HG02885 (cell line): Measurements from ENCODE around the gene ANKRD11.
"Not testable (repeated sequence)": the region's sequence is repeated elsewhere in the genome, so short reads cannot be mapped to it uniquely, and the experiment has no call there.

Source experiments
- ATAC-seq: cut with Tn5 transposase; IDR thresholded peaks from one replicate; pipeline ENCODE4 v1.9.1; 2021; ENCODE audit warnings: mild to moderate bottlenecking; ENCODE audit not compliant: unreplicated experiment, poor library complexity

Gene ANKRD11

GRCh38 chr16:89390224-89390583 lies 100.2 kb downstream of the ANKRD11 start:
- ATAC-seq, result not testable (repeated sequence)

- not testable (repeated sequence) for ATAC-seq
Observed at GRCh38 chr16:89389504-89390223, 100.7 kb downstream of the ANKRD11 start.

GRCh38 chr16:89388536-89388935 lies 101.8 kb downstream of the ANKRD11 start:
- ATAC-seq, result no peak

GRCh38 chr16:89386306-89387185 lies 103.8 kb downstream of the ANKRD11 start:
- ATAC-seq, result no peak

GRCh38 chr16:89385712-89386111 lies 104.6 kb downstream of the ANKRD11 start:
- ATAC-seq, result no peak

- ATAC-seq, result no peak
Observed at GRCh38 chr16:89384282-89384681, 106.1 kb downstream of the ANKRD11 start.

GRCh38 chr16:89383095-89384003 lies 107.0 kb downstream of the ANKRD11 start:
- ATAC-seq, result no peak

GRCh38 chr16:89382555-89382954 lies 107.8 kb downstream of the ANKRD11 start:
- not testable (repeated sequence) for ATAC-seq

- no peak for ATAC-seq
Observed at GRCh38 chr16:89381788-89382187, 108.6 kb downstream of the ANKRD11 start.

- no peak for ATAC-seq
Observed at GRCh38 chr16:89380681-89381080, 109.7 kb downstream of the ANKRD11 start.

GRCh38 chr16:89378947-89379771 lies 111.2 kb downstream of the ANKRD11 start:
- ATAC-seq, result no peak

GRCh38 chr16:89377453-89377848 lies 112.9 kb downstream of the ANKRD11 start:
- no peak for ATAC-seq

- no peak for ATAC-seq
Observed at GRCh38 chr16:89376812-89377452, 113.4 kb downstream of the ANKRD11 start.

- no peak for ATAC-seq
Observed at GRCh38 chr16:89375686-89376085, 114.7 kb downstream of the ANKRD11 start.

- ATAC-seq, result no peak
Observed at GRCh38 chr16:89375021-89375420, 115.3 kb downstream of the ANKRD11 start.

- ATAC-seq, result no peak
Observed at GRCh38 chr16:89374393-89374960, 115.9 kb downstream of the ANKRD11 start.

- no peak for ATAC-seq
Observed at GRCh38 chr16:89373355-89374110, 116.8 kb downstream of the ANKRD11 start.

- no peak for ATAC-seq
Observed at GRCh38 chr16:89371968-89372634, 118.3 kb downstream of the ANKRD11 start.
